Nephron progenitor cell (in vitro differentiated cells): Measurements from ENCODE around the gene NCOA4.

Source experiments
- DNase-seq: peaks from one replicate; pipeline ENCODE4 v3.0.0; 2021
- H3K27ac Mint-ChIP-seq: 2 replicates; pipeline ENCODE4 v1.8.0; 2021; ENCODE audit warnings: mild to moderate bottlenecking, moderate library complexity, mixed read lengths
- H3K27me3 Mint-ChIP-seq: 2 replicates; pipeline ENCODE4 v1.8.0; 2021; ENCODE audit warnings: mild to moderate bottlenecking, low read depth, mixed read lengths; ENCODE audit not compliant: poor library complexity
- H3K36me3 Mint-ChIP-seq: 2 replicates; pipeline ENCODE4 v1.8.0; 2021; ENCODE audit warnings: low read depth, mixed read lengths
- H3K4me1 Mint-ChIP-seq: 2 replicates; pipeline ENCODE4 v1.8.0; 2021; ENCODE audit warnings: mixed read lengths
- H3K4me3 Mint-ChIP-seq: 2 replicates; pipeline ENCODE4 v1.8.0; 2021; ENCODE audit warnings: mild to moderate bottlenecking, moderate library complexity, mixed read lengths
- H3K9me3 Mint-ChIP-seq: 2 replicates; pipeline ENCODE4 v1.8.0; 2021; ENCODE audit warnings: mild to moderate bottlenecking, moderate library complexity, mixed read lengths
- TF ChIP-seq, protein P1 (sequence below): fragments of 200-600 bp; sonication (generic); IDR thresholded peaks from 2 replicates; pipeline ENCODE4 v1.5.0; 2021; ENCODE audit warnings: antibody characterized with exemption

NCOA4 gene

GRCh38 chr10:46026106-46026505 is 4.3 kb downstream of the NCOA4 start:
- no peak overlapping the region for H3K4me3 Mint-ChIP-seq
- H3K9me3 Mint-ChIP-seq: no peaks in the 10 kb centered on the region
- no peak for DNase-seq
- H3K27ac Mint-ChIP-seq: no peak overlapping the region
- H3K4me1 Mint-ChIP-seq: peaks cover 73% of the 10 kb centered on the region
- TF ChIP-seq, protein P1, sequence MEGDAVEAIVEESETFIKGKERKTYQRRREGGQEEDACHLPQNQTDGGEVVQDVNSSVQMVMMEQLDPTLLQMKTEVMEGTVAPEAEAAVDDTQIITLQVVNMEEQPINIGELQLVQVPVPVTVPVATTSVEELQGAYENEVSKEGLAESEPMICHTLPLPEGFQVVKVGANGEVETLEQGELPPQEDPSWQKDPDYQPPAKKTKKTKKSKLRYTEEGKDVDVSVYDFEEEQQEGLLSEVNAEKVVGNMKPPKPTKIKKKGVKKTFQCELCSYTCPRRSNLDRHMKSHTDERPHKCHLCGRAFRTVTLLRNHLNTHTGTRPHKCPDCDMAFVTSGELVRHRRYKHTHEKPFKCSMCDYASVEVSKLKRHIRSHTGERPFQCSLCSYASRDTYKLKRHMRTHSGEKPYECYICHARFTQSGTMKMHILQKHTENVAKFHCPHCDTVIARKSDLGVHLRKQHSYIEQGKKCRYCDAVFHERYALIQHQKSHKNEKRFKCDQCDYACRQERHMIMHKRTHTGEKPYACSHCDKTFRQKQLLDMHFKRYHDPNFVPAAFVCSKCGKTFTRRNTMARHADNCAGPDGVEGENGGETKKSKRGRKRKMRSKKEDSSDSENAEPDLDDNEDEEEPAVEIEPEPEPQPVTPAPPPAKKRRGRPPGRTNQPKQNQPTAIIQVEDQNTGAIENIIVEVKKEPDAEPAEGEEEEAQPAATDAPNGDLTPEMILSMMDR: no peak
- no peaks in the 10 kb centered on the region for H3K27me3 Mint-ChIP-seq
- peaks cover 5% of the 10 kb centered on the region for H3K36me3 Mint-ChIP-seq

DNA sequence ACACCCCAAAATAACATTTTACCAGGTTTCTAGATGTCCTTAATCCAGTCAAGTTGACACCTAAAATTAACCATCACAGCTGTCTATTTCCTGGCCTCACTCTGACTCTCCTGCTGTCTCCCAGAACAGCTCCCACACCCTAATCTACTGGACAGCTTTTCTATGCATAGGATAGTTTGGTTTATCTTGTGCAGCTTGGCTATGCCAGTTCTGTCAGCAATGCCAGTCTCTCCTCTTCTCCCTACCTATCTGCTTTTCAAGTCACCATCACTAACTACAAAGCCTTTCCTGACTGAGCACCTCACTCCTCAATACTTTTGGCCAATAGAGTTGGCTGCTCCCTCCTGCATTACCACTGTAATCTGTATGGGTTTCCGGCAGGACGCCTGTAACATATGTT is 5.0 kb downstream of the NCOA4 start:
- peaks cover 75% of the 10 kb centered on the region for H3K4me1 Mint-ChIP-seq
- DNase-seq: no peak
- H3K9me3 Mint-ChIP-seq: no peaks in the 10 kb centered on the region
- H3K4me3 Mint-ChIP-seq: peak overlapping the region; percentile 21
- H3K27ac Mint-ChIP-seq: peak overlapping the region; percentile 26
- peaks cover 5% of the 10 kb centered on the region for H3K36me3 Mint-ChIP-seq
- TF ChIP-seq, protein P1: no peak
- H3K27me3 Mint-ChIP-seq: no peaks in the 10 kb centered on the region

DNA sequence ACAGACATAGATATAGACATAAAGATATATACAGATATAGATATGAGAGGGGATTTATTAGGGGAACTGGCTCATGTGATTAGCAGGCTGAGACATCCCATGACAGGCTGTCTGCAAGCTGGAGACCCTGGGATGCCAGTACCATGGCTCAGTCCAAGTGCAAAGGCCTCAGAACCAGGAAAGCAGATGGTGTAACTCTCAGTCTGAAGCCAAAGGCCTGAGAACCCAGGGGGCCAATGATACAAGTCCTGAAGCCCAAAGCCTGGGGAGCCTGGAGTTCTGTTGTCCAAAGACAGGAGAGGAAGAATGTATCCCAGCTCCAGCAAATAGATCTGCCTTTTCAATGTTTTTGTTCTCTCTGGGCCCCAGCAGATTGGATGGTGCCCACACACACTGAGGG is 5.5 kb downstream of the NCOA4 start:
- Mint-ChIP-seq H3K4me3 (no peak overlapping the region), H3K36me3 (peaks cover 5% of the 10 kb centered on the region), H3K27ac (peak overlapping the region; percentile 26), H3K27me3 (no peaks in the 10 kb centered on the region), H3K4me1 (peaks cover 78% of the 10 kb centered on the region), H3K9me3 (no peaks in the 10 kb centered on the region)
- TF ChIP-seq, protein P1: no peak
- no peak for DNase-seq

DNA sequence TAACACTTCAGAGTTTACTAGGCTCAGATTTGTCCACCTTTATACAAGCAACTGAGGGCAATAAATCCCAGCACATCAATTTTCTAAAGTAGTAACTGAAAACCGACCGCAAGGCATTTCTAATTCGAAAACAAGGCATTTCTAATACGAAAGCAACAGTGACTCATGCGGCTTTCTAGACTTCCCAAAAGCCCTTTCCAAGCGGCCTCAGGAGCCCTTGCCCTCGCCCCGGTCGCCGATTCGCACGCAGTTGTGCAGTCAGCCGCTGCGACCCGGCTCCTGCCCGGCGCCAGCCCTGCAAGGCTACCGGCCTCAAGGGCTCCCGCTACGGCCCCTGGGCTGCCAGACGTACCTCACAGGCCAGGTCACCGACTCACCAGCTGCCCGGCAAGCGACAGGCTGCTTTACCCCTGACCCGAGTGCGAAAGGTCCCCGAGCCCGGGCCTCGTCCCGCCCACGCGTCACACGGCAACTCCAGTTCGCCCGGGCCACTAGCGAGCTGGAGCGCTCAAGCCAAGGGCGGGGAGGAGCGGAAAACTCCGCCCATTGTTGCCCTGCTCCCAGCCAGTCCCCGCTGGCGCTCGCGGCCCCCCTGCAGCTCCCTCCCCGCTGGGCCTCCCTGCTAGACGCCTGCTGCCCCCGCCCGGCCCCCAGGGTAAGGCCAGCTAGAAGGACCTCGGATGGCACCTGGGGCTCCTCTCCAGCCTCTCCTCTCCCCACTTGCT is 7.3 kb downstream of the NCOA4 start:
- H3K4me1 Mint-ChIP-seq: peaks cover 78% of the 10 kb centered on the region
- DNase-seq: peak; percentile 94
- no peaks in the 10 kb centered on the region for H3K9me3 Mint-ChIP-seq
- H3K27ac Mint-ChIP-seq: peak overlapping the region; percentile 89
- H3K36me3 Mint-ChIP-seq: peaks cover 5% of the 10 kb centered on the region
- TF ChIP-seq, protein P1: peak; percentile 19
- H3K27me3 Mint-ChIP-seq: no peaks in the 10 kb centered on the region
- H3K4me3 Mint-ChIP-seq: peak overlapping the region; percentile 80

DNA sequence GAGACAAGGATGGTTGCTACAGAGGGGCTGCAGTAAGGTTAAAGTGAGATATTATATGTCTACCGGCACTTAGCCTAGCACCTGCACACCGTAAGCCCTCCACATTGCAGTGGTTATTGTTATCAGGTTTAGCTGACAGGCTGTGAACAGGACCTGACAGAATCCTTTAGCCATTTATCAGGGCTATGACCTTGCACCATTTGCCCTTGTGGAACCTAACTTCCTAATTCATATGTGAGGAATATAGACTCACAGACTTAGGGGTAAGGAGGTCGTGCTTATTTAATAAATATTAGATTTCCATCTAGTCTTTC is 10.1 kb downstream of the NCOA4 start:
- Mint-ChIP-seq H3K4me1 (peaks cover 67% of the 10 kb centered on the region), H3K27me3 (no peaks in the 10 kb centered on the region), H3K36me3 (peaks cover 22% of the 10 kb centered on the region), H3K27ac (peak overlapping the region; percentile 94), H3K4me3 (no peak overlapping the region), H3K9me3 (no peaks in the 10 kb centered on the region)
- TF ChIP-seq, protein P1: no peak
- no peak for DNase-seq
